ENCODE measurements around the gene PLCB4.

The PLCB4 gene

GRCh38 chr20:9490631-9491030 lies 421.7 kb downstream of the PLCB4 start:
- H3K27ac ChIP-seq (ENCODE audit: extremely low read depth, low read depth, low read length), result no peak overlapping the region

GRCh38 chr20:9491324-9491723 lies 422.4 kb downstream of the PLCB4 start:
- Histone ChIP-seq H3K4me1 (ENCODE audit: control insufficient read depth, insufficient read depth, low read length) (peaks cover 3% of the 10 kb centered on the region; the same call in 1 of the 2 replicates), H3K4me3 (ENCODE audit: low read depth, low read length) (no peak overlapping the region), H3K27ac (ENCODE audit: extremely low read depth, low read depth, low read length) (no peak overlapping the region), H3K36me3 (ENCODE audit: control insufficient read depth in 2 of 2, insufficient read depth in 1 of 2, low read length in 2 of 2) (no peaks in the 10 kb centered on the region), H3K9me3 (ENCODE audit: control insufficient read depth, insufficient read depth, low read depth, low read length) (no peaks in the 10 kb centered on the region)
- CTCF ChIA-PET, result interaction anchor here (1.0 kb wide), 1 partner anchor 117 kb away, joined by 3 read pairs; no protein-coding TSS in a partner anchor
- POLR2A ChIA-PET, result no interaction called here
- TF ChIP-seq ZIC2 (tag by site-specific recombination; IDR thresholded peaks at IDR 0.05), result no peak
- no peak for TF ChIP-seq ZNF391 (tag by site-specific recombination; IDR thresholded peaks at IDR 0.05; ENCODE audit: borderline replicate concordance, low read depth)
- no peak for TF ChIP-seq SCRT2 (tag by site-specific recombination; IDR thresholded peaks at IDR 0.05)
- no peak for TF ChIP-seq ZNF266 (tag by site-specific recombination; IDR thresholded peaks at IDR 0.05; ENCODE audit: low read depth)
- TF ChIP-seq ZNF302 (tag by site-specific recombination; IDR thresholded peaks at IDR 0.05; ENCODE audit: low read depth), result no peak
- no peak for TF ChIP-seq PBX3 (CRISPR knock-in tag; IDR thresholded peaks at IDR 0.05)
- TF ChIP-seq GLI2 (tag by site-specific recombination; IDR thresholded peaks at IDR 0.05; ENCODE audit: borderline replicate concordance, low read depth), result no peak
- no peak for TF ChIP-seq ZNF768 (tag by site-specific recombination; IDR thresholded peaks at IDR 0.05)
- no peak for TF ChIP-seq KLF7 (tag by site-specific recombination; IDR thresholded peaks at IDR 0.05; ENCODE audit: borderline replicate concordance)
- no peak for TF ChIP-seq GLI4 (tag by site-specific recombination; IDR thresholded peaks at IDR 0.05)
- TF ChIP-seq ZNF626 (tag by site-specific recombination; IDR thresholded peaks at IDR 0.05), result no peak
- no peak for TF ChIP-seq ZNF571 (tag by site-specific recombination; IDR thresholded peaks at IDR 0.05)
- TF ChIP-seq ZNF416 (tag by site-specific recombination; IDR thresholded peaks at IDR 0.05), result no peak
- TF ChIP-seq ZNF148 (tag by site-specific recombination; IDR thresholded peaks at IDR 0.05; ENCODE audit: borderline replicate concordance), result no peak
- no peak for TF ChIP-seq KLF16 (tag by site-specific recombination; IDR thresholded peaks at IDR 0.05)
- no peak for TF ChIP-seq ZNF501 (tag by site-specific recombination; IDR thresholded peaks at IDR 0.05)
- TF ChIP-seq ZNF239 (tag by site-specific recombination; IDR thresholded peaks at IDR 0.05), result no peak

More at GRCh38 chr20:9490631-9491030, 421.7 kb downstream of the PLCB4 start:
- ChIA-PET POLR2A (no interaction called here), CTCF (interaction anchor here (1.0 kb wide), 1 partner anchor 118 kb away, joined by 3 read pairs; no protein-coding TSS in a partner anchor)
- Histone ChIP-seq H3K36me3 (ENCODE audit: control insufficient read depth in 2 of 2, insufficient read depth in 1 of 2, low read length in 2 of 2) (no peaks in the 10 kb centered on the region), H3K9me3 (ENCODE audit: control insufficient read depth, insufficient read depth, low read depth, low read length) (no peaks in the 10 kb centered on the region), H3K4me3 (ENCODE audit: low read depth, low read length) (no peak overlapping the region), H3K4me1 (ENCODE audit: control insufficient read depth, insufficient read depth, low read length) (peaks cover 3% of the 10 kb centered on the region; the same call in 1 of the 2 replicates)
- TF ChIP-seq ZBTB20 (tag by site-specific recombination; IDR thresholded peaks at IDR 0.05) (no peak), ZNF704 (tag by site-specific recombination; IDR thresholded peaks at IDR 0.05) (no peak)

All from HEK293 (cell line).